Osteoblast (primary cell): ENCODE measurements around the gene WDR86. TPM values are rescaled to one million over a fixed set of nuclear protein-coding genes. Genes with fewer than 3 reads are reported as not detected.

Source experiments
- DNase-seq: peaks from one replicate; pipeline ENCODE4 v3.0.0; 2011; ENCODE audit warnings: low spot score, mixed read lengths; ENCODE audit not compliant: insufficient read length; ENCODE audit errors: missing footprints
- H2AFZ ChIP-seq: 2 replicates; pipeline ENCODE4 v1.6.0; 2011; ENCODE audit warnings: mild to moderate bottlenecking, low read length
- H3K27ac ChIP-seq: 2 replicates; pipeline ENCODE4 v1.5.1; 2011; ENCODE audit warnings: mild to moderate bottlenecking, low read depth, low read length, moderate library complexity
- H3K27me3 ChIP-seq: 2 replicates; pipeline ENCODE4 v1.6.0; 2012; ENCODE audit warnings: mild to moderate bottlenecking, control low read depth, inconsistent platforms, low read length, moderate library complexity; ENCODE audit not compliant: insufficient read depth
- H3K36me3 ChIP-seq: 2 replicates; pipeline ENCODE4 v1.5.1; 2011; ENCODE audit warnings: mild to moderate bottlenecking, low read length, control low read depth, moderate library complexity; ENCODE audit not compliant: insufficient read depth
- H3K4me1 ChIP-seq: 2 replicates; pipeline ENCODE4 v1.5.1; 2011; ENCODE audit warnings: mild to moderate bottlenecking, low read length, control low read depth, moderate library complexity; ENCODE audit not compliant: insufficient read depth
- H3K4me2 ChIP-seq: 2 replicates; pipeline ENCODE4 v1.6.0; 2011; ENCODE audit warnings: mild to moderate bottlenecking, low read length; ENCODE audit not compliant: insufficient read depth
- H3K4me3 ChIP-seq: fragments of 200-600 bp; sonication (generic); 3 replicates; pipeline ENCODE4 v1.5.1; 2012; ENCODE audit warnings: mild to moderate bottlenecking, low read length, inconsistent platforms; ENCODE audit not compliant: insufficient read depth
- H3K79me2 ChIP-seq: 2 replicates; pipeline ENCODE4 v1.6.0; 2012; ENCODE audit warnings: mild to moderate bottlenecking, low read length, control low read depth, inconsistent platforms; ENCODE audit not compliant: insufficient read depth
- H3K9me3 ChIP-seq: 2 replicates; pipeline ENCODE4 v1.5.1; 2011; ENCODE audit warnings: low read depth, low read length, control low read depth
- H4K20me1 ChIP-seq: 2 replicates; pipeline ENCODE4 v1.6.0; 2012; ENCODE audit warnings: mild to moderate bottlenecking, low read length, control low read depth; ENCODE audit not compliant: insufficient read depth
- CTCF ChIP-seq: IDR thresholded peaks from 2 replicates; pipeline ENCODE4 v1.5.1; 2011; ENCODE audit warnings: mild to moderate bottlenecking, low read depth, low read length, moderate library complexity; ENCODE audit errors: extremely low read depth
- total RNA-seq: library from RNA; depleted of rRNA; stranded (reverse); fragments of >200 nt; gene quantifications from 2 replicates; pipeline ENCODE4 v1.2.3, GENCODE V29; 2012

Gene WDR86
- total RNA-seq, 1 donor = 15.6 TPM

GRCh38 chr7:151437159-151437553 lies 27.3 kb upstream of the WDR86 start:
- TF ChIP-seq CTCF = no peak
- H3K79me2 ChIP-seq = no peaks in the 10 kb centered on the region
- no peak overlapping the region for H3K4me3 ChIP-seq
- peaks cover 4% of the 10 kb centered on the region for H3K27me3 ChIP-seq
- H4K20me1 ChIP-seq = no peaks in the 10 kb centered on the region
- no peak overlapping the region for H3K4me2 ChIP-seq
- DNase-seq = peak; percentile 26
- no peaks in the 10 kb centered on the region for H3K36me3 ChIP-seq
- H3K27ac ChIP-seq = no peak overlapping the region
- H2AFZ ChIP-seq = no peak overlapping the region
- peaks cover 12% of the 10 kb centered on the region for H3K4me1 ChIP-seq
- H3K9me3 ChIP-seq = no peaks in the 10 kb centered on the region

- TF ChIP-seq CTCF = no peak
- no peak overlapping the region for H2AFZ ChIP-seq
- no peaks in the 10 kb centered on the region for H3K79me2 ChIP-seq
- peaks cover 12% of the 10 kb centered on the region for H3K4me1 ChIP-seq
- no peak overlapping the region for H3K27ac ChIP-seq
- no peak overlapping the region for H3K4me3 ChIP-seq
- no peak overlapping the region for H3K4me2 ChIP-seq
- DNase-seq = peak; percentile 86
- peaks cover 4% of the 10 kb centered on the region for H3K27me3 ChIP-seq
- H4K20me1 ChIP-seq = no peaks in the 10 kb centered on the region
- no peaks in the 10 kb centered on the region for H3K36me3 ChIP-seq
- no peaks in the 10 kb centered on the region for H3K9me3 ChIP-seq
Observed at GRCh38 chr7:151436446-151437158, 26.8 kb upstream of the WDR86 start.

GRCh38 chr7:151435971-151436370 lies 26.1 kb upstream of the WDR86 start:
- Histone ChIP-seq H3K79me2 (no peaks in the 10 kb centered on the region), H3K4me3 (no peak overlapping the region), H3K4me1 (peaks cover 6% of the 10 kb centered on the region), H3K9me3 (no peaks in the 10 kb centered on the region), H4K20me1 (no peaks in the 10 kb centered on the region), H3K4me2 (no peak overlapping the region), H2AFZ (no peak overlapping the region), H3K27ac (no peak overlapping the region), H3K27me3 (peaks cover 4% of the 10 kb centered on the region), H3K36me3 (no peaks in the 10 kb centered on the region)
- TF ChIP-seq CTCF = no peak
- peak; percentile 26 for DNase-seq

- TF ChIP-seq CTCF = no peak
- H3K4me2 ChIP-seq = no peak overlapping the region
- DNase-seq = peak; percentile 80
- H3K79me2 ChIP-seq = no peaks in the 10 kb centered on the region
- no peaks in the 10 kb centered on the region for H3K9me3 ChIP-seq
- no peaks in the 10 kb centered on the region for H4K20me1 ChIP-seq
- no peak overlapping the region for H3K27ac ChIP-seq
- H3K4me3 ChIP-seq = no peak overlapping the region
- no peaks in the 10 kb centered on the region for H3K36me3 ChIP-seq
- no peaks in the 10 kb centered on the region for H3K4me1 ChIP-seq
- H2AFZ ChIP-seq = no peak overlapping the region
- H3K27me3 ChIP-seq = peaks cover 1% of the 10 kb centered on the region
Observed at GRCh38 chr7:151435103-151435916, 25.5 kb upstream of the WDR86 start.
